Stomach smooth muscle (tissue), 2 donors: Measurements from ENCODE around the gene VAV2.

Experiments
- H3K27ac ChIP-seq: one replicate; pipeline ENCODE4 v1.7.0; 2013; ENCODE audit warnings: mild to moderate bottlenecking, low read length, inconsistent platforms
- H3K27me3 ChIP-seq, 2 donors: one replicate each; pipeline ENCODE4 v1.7.0; 2013; ENCODE audit warnings: low read length in 2 of 2; ENCODE audit not compliant: insufficient read depth in 2 of 2, control insufficient read depth in 1 of 2
- H3K36me3 ChIP-seq, 2 donors: one replicate each; pipeline ENCODE4 v1.7.0; 2013; ENCODE audit warnings: low read length in 2 of 2; ENCODE audit not compliant: control insufficient read depth in 2 of 2, insufficient read depth in 2 of 2
- H3K4me1 ChIP-seq: one replicate; pipeline ENCODE4 v1.7.0; 2013; ENCODE audit warnings: low read length; ENCODE audit not compliant: control insufficient read depth, insufficient read depth
- H3K4me3 ChIP-seq, 2 donors: one replicate each; pipeline ENCODE4 v1.7.0; 2013; ENCODE audit warnings: low read length in 2 of 2
- H3K9ac ChIP-seq, 2 donors: one replicate each; pipeline ENCODE4 v1.7.0; 2013; ENCODE audit warnings: low read length in 2 of 2, mild to moderate bottlenecking in 1 of 2
- H3K9me3 ChIP-seq, 2 donors: one replicate each; pipeline ENCODE4 v1.7.0; 2013; ENCODE audit warnings: low read length in 2 of 2; ENCODE audit not compliant: control insufficient read depth in 2 of 2
- donor health status: healthy.
- donor health status: Pancreatic carcinoma.

Gene VAV2

DNA sequence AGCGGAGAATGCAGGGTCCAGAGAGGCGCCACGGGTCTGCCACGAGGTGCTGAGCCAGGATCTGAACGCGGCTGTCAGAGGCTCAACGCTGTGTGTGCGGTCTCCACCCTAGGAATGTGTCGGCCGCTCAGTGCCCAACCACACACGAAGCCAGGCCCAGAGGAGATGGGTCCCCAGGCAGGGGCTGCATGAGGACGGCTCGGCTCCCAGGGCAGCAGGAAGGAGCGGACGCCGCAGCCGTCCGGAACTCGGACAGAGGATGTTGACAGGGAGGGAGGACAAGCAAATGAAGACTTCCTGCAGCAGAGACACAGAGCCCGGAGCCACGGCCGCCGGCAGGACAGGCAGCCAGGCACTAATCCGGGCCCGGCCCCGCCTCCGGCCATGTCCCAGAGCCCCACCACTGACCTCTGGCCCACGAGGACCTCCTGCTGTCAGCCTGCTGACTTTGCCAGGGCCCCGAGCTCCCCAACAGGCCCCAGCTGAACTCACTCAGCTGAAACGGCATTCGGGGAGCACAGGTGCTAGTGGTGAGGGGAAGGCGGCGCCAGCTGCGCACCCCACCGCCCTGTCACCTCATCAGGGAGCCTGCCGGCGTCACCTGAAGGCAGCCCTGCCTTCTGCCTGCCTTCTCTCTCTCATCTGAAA is 12.7 kb downstream of the VAV2 start:
- Histone ChIP-seq H3K9me3 (no peaks in the 10 kb centered on the region), H3K9ac (no peak overlapping the region), H3K4me3 (peak overlapping the region; percentile 35 to 63), H3K36me3 (no peaks in the 10 kb centered on the region), H3K27me3 (peaks cover 0 to 2% of the 10 kb centered on the region in 2 donors), H3K4me1 (peaks cover 16% of the 10 kb centered on the region), H3K27ac (no peak overlapping the region)

GRCh38 chr9:133978899-133979272 is 13.2 kb downstream of the VAV2 start:
- H3K9me3 ChIP-seq = no peaks in the 10 kb centered on the region
- peaks cover 0 to 2% of the 10 kb centered on the region in 2 donors for H3K27me3 ChIP-seq
- no peaks in the 10 kb centered on the region for H3K36me3 ChIP-seq
- H3K4me3 ChIP-seq = peak overlapping the region in 1 of 2 donors; percentile 63
- peaks cover 16% of the 10 kb centered on the region for H3K4me1 ChIP-seq
- H3K27ac ChIP-seq = no peak overlapping the region
- no peak overlapping the region for H3K9ac ChIP-seq

GRCh38 chr9:133978226-133978898 is 13.8 kb downstream of the VAV2 start:
- Histone ChIP-seq H3K27ac (no peak overlapping the region), H3K9me3 (no peaks in the 10 kb centered on the region), H3K4me3 (no peak overlapping the region), H3K4me1 (peaks cover 16% of the 10 kb centered on the region), H3K27me3 (peaks cover 0 to 2% of the 10 kb centered on the region in 2 donors), H3K9ac (no peak overlapping the region), H3K36me3 (no peaks in the 10 kb centered on the region)

- Histone ChIP-seq H3K9me3 (no peaks in the 10 kb centered on the region), H3K4me1 (peaks cover 16% of the 10 kb centered on the region), H3K27me3 (peaks cover 0 to 2% of the 10 kb centered on the region in 2 donors), H3K9ac (no peak overlapping the region), H3K4me3 (no peak overlapping the region), H3K36me3 (no peaks in the 10 kb centered on the region), H3K27ac (no peak overlapping the region)
Measured at GRCh38 chr9:133977421-133978201, 14.5 kb downstream of the VAV2 start.

DNA sequence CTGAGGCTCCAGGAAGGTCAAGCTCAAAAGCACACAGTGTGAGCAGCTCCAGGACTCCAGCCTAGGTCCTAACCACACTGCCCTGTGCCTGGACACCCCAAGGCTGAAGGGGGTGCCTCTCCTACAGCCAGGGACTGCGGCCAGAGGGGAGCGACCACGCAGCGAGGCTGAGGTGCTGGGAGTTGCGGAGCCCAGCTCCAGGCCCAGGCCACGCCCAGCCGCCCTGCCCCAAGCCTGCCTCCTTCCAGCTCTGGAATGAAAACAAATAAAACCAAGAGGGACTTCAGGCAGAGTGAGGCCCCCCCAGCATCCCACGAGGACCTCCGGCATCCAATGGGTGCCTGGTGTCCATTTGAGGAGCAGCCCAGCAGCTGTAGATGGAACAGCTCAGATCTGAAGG is 15.2 kb downstream of the VAV2 start:
- no peaks in the 10 kb centered on the region for H3K9me3 ChIP-seq
- peaks cover 16% of the 10 kb centered on the region for H3K4me1 ChIP-seq

DNA sequence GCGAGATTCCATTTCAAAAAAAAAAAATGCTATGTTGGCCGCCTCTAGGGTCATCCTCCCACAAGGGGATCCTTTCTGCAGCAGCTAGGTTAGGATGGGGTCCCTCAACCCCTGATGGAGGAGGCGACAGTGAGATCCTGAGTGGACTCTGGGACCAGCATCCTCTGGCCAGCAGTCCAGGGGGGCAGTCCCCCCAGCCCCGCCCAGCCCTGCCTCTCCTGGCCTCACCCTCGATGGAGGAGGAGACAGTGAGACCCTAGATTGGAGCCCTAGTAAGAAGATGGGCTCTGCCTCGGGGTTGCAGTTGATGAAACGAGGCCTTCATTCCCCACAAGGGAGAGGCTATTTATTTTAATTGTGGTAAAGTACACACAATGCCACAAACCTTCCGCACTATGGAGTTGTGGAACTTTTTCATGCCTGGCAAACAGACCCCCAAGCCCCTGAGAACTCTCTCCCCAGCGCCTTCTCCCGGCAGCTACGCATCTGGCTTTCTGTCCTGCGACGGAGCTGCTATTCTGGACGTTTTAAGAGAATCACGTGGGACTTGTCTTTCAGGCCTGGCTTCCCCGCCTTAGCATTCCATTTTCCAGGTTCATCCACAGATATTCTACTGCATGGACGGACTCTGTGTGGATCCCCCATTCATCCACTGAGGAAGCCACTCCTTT is 15.8 kb downstream of the VAV2 start:
- H3K4me3 ChIP-seq = no peak overlapping the region
- H3K27ac ChIP-seq = no peak overlapping the region
- H3K4me1 ChIP-seq = peaks cover 21% of the 10 kb centered on the region
- peaks cover 0 to 2% of the 10 kb centered on the region in 2 donors for H3K27me3 ChIP-seq
- no peak overlapping the region for H3K9ac ChIP-seq
- H3K9me3 ChIP-seq = no peaks in the 10 kb centered on the region
- no peaks in the 10 kb centered on the region for H3K36me3 ChIP-seq

More for the DNA sequence above, 15.2 kb downstream of the VAV2 start:
- Histone ChIP-seq H3K27me3 (peaks cover 0 to 2% of the 10 kb centered on the region in 2 donors), H3K9ac (no peak overlapping the region), H3K4me3 (no peak overlapping the region), H3K36me3 (no peaks in the 10 kb centered on the region), H3K27ac (no peak overlapping the region)

DNA sequence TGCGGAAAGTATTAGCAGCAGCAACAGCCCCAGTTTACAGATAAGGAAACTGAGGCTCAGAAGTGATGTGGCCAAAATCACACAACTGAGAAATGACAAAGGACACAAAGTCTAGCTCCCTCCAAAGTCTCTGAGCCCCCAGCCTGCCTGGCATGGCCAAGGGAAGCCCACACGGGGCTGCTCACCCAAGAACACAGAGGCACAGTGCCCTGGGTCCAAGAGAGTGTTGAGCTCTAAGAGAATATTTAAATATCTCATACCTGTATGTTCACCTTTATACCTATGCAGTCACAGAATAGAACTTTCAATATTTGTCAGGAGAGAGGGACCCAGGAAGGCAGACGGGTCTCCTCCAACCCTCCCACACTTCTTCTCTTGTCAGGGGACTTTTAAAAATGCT is 16.6 kb downstream of the VAV2 start:
- no peaks in the 10 kb centered on the region for H3K9me3 ChIP-seq
- no peak overlapping the region for H3K27ac ChIP-seq
- no peak overlapping the region for H3K4me3 ChIP-seq
- no peaks in the 10 kb centered on the region for H3K27me3 ChIP-seq
- H3K36me3 ChIP-seq = no peaks in the 10 kb centered on the region
- H3K4me1 ChIP-seq = peaks cover 21% of the 10 kb centered on the region
- no peak overlapping the region for H3K9ac ChIP-seq

DNA sequence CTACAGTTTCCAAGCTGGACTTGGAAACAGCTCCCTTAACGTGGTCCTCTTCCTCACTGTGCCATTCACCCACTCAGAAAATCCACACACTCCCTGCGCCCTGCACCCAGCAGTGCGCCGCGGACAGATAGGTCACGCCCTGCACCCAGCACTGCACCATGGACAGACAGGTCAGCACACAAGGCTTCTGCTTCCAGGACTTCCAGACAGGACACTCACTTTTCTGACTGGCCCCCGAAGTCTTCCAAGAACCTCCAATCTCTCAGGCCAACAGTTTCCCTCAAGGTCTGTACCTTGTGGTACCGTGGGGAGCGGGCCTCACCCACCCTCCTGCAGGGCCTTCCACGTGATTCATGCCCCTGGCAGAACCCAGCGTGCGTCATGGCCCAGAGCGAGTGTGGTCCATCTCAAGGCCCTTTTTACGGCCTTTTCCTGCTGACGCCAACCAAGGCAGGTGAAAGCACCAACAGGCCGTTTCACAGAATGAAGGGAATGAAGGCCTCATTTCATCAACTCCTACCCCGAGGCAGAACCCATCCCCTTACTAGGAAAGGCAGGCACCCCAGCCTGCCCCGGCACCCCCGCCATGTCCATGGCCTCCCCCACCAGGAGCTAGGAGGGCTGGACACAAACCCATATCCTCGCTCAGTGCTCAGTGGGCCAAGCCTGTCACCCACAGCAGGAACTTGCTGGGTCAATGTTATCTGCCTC is 17.3 kb downstream of the VAV2 start:
- Histone ChIP-seq H3K27ac (no peak overlapping the region), H3K4me3 (no peak overlapping the region), H3K9ac (no peak overlapping the region), H3K36me3 (no peaks in the 10 kb centered on the region), H3K27me3 (no peaks in the 10 kb centered on the region), H3K4me1 (peaks cover 15% of the 10 kb centered on the region), H3K9me3 (no peaks in the 10 kb centered on the region)

DNA sequence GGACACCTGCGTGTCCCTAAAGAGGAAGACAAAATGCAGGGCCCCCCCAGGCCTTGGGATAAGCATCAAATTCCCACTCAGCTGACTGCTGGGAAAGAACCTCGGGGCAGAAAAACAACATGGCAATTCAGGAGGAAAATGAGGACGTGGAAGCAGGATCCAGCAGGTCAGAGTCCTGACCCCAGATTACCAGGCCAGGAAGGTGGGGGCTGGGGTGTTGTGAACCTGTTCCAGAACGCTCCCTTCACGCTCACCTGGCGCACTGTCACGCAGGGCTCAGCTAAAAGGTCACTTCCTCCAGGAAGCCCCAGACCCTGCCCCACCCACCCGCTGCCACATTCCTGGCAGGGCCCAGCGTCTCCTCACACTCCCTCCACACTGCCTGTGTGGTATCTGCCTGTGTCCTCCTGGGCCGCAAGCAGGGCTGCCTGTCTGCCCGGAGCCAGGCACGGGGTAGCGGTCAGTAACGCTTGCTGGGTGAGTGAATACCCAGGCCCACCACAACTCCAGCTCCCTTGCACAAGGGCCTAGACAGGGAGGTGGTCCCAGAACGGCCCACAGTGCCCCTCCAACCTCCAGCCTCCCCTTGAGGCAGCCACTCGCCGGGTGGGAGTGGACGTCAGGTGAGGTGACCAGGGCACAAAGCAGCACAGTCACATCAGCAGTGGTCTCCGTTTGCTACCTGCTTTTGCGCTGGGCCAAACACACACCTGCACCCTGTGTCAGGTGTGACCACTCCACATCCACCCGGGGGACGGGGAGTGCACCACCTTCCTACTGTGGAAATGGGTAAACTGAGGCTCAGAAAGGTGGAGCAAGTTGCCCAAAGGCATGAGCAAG is 18.1 kb downstream of the VAV2 start:
- Histone ChIP-seq H3K9me3 (no peaks in the 10 kb centered on the region), H3K36me3 (no peaks in the 10 kb centered on the region), H3K4me3 (no peak overlapping the region), H3K9ac (no peak overlapping the region), H3K27me3 (no peaks in the 10 kb centered on the region), H3K4me1 (peaks cover 8% of the 10 kb centered on the region), H3K27ac (no peak overlapping the region)
